AML-193 (cell line): ENCODE results near the gene PRR33.

Experiments used
- DNase-seq, 2 experiments: peaks; one replicate each; lab custom pipeline; 2025; lab: John Stamatoyannopoulos, UW

Gene PRR33

GRCh38 chr11:1916132-1916985, 24.7 kb upstream of the PRR33 start:
- no peak for DNase-seq

DNA sequence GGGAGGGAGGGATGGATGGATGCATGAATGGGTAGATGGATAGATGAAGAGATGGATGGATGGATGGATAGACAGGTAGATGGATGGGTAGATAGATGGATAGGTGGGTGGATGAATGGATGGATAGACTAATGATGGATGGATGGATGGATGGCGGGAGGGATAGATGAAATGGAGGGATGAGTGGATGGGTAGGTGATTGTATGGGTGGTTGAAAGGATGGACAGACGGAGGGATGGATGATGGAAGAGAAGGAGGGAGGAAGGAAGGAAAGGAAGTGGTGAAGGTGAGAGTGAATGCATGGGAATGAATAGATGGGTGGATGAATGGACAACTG, 24.1 kb upstream of the PRR33 start:
- DNase-seq, result no peak

DNA sequence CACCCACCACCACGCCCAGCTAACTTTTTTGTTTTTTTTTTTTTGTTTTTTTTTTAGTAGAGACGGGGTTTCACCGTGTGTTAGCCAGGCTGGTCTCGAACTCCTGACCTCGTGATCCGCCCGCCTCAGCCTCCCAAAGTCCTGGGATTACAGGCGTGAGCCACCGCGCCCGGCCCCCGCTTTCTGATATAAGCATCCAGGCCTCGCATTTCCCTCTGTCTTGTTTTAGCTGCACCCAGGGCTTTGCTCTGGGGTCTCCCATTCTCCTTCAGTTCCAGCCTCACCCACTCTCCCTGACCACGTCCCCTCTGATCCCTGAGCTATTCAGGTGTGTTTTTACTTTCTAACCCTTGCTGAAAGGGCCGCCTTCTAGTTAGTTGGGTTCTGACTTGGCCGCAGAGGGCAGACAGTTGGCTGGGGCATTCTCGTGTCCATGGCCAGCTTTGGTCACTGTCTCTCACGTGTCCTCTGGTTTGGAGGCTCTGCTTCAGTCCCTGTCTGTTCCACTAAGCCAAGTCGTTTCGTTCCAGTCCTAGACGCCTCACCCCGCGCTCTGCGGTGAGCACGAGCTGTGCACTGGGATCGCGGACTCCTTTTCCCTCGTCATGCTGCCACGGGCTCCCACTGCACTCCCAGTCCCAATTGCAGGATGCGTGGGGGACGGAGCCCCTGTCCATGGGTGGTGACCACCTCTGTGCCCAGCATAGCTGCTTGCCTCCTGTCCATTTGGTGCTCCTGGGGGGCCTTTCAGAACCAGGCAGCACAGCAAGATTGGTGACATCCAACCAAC, 21.8 kb upstream of the PRR33 start:
- no peak for DNase-seq

DNA sequence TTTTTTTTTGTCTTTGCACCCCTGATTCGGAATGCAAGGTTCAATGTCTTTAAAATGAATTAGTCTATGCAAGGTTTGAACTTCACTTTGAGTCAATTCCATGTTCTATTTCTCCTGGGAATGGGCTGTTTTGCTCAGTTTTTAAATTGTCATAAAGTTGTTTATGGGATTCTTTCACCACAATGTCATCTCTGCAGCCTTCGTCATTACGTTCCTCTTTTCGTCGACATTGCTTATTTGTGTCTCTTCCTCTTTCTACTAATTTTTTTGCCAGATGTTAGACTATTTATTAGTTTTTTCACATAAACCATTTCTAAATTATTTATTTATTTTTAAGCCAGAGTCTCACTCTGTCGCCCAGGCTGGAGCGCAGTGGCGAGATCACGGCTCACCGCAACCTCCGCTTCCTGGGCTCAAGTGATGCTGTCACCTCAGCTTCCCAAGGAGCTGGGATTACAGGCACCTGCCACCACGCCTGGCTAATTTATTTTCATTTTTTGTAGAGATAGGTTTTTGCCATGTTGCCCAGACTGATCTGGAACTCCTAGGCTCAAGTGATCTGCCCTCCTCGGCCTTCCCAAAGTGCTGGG, 20.7 kb upstream of the PRR33 start:
- peak; percentile 15 to 20 for DNase-seq

- DNase-seq, result no peak
These were observed 17.8 kb upstream of the PRR33 start for GRCh38 chr11:1909524-1909923.

DNA sequence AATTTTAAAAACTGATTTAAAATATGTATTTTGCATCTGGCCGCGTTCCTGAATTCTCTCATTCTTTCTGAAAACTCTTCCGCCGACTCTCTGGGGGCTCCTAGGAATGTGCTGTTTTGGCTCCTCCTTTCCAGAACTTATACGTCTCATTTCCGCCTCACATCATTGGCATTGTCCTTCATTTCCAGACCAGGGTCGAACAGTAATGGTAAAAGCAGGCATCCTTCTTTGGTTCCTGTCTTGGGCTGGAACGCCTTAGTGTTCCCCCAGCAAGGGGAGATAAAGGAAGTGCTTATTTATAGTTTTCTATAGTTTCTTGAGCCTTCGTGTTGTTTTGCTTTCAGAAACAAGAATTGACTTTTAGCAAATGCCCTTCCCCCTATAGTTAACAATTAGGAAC, 16.9 kb upstream of the PRR33 start:
- DNase-seq, result no peak

- no peak for DNase-seq
These were observed 15.1 kb upstream of the PRR33 start for GRCh38 chr11:1906611-1907423.

DNA sequence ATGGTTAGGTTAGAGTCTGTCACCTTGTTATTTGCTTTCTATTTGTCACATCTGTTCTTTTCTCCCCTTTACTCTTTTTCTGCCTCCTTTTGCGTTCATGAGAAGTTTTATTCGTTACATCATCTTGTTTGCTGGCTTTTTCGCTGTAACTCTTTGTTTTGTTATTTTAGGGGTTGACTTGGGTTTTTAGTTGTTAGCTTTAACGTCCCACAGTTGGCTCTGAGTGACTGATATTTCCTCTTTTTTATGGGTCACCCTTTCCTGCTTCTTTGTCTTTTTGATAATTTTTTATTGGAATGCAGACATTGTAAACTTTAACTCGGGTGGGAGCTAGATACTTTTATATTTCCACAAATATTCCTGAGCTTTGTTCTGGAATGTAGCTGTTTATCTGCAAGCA, 14.5 kb upstream of the PRR33 start:
- no peak for DNase-seq

DNA sequence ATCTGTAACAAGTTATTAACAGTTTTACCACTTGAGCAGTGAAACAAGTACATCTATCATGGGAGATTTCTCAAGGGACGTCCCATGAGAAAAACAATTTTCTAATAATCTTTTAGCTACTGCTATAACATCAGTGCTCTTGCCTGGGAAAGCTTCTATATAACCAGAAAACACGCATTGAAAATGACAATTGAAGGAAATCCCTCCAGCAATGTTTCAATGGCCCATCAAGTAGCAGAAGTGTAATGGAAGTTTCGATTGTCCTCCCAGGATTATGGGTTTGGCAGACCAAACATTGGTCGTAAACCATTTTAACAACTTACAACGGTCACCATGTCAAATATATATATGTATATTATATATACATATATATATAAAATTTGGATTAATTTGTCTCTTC, 8.0 kb upstream of the PRR33 start:
- no peak for DNase-seq

DNA sequence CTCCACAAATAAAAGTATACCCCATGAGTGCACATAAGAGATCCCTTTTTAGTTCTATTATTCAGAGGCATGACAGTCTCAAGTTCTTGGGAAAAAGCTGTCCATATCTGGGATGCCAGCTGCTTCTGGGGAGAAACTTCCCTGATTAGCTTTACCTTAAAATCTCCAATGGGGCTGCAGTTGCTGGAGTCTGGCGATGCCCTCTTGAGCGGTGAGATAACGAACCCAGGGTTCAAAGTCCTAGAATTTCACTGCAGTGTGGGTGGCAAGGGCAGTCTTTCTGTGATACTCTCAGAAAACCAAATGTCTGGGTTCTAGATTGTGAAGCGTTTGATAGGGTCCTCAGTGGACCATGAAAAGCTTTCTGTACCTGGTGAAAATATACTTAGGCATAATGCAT, 7.4 kb upstream of the PRR33 start:
- no peak for DNase-seq

GRCh38 chr11:1896923-1897322, 5.2 kb upstream of the PRR33 start:
- DNase-seq, result no peak

- no peak for DNase-seq
These were observed 4.8 kb upstream of the PRR33 start for GRCh38 chr11:1896468-1896867.

- DNase-seq, result no peak
These were observed 3.1 kb upstream of the PRR33 start for GRCh38 chr11:1894759-1895158.

DNA sequence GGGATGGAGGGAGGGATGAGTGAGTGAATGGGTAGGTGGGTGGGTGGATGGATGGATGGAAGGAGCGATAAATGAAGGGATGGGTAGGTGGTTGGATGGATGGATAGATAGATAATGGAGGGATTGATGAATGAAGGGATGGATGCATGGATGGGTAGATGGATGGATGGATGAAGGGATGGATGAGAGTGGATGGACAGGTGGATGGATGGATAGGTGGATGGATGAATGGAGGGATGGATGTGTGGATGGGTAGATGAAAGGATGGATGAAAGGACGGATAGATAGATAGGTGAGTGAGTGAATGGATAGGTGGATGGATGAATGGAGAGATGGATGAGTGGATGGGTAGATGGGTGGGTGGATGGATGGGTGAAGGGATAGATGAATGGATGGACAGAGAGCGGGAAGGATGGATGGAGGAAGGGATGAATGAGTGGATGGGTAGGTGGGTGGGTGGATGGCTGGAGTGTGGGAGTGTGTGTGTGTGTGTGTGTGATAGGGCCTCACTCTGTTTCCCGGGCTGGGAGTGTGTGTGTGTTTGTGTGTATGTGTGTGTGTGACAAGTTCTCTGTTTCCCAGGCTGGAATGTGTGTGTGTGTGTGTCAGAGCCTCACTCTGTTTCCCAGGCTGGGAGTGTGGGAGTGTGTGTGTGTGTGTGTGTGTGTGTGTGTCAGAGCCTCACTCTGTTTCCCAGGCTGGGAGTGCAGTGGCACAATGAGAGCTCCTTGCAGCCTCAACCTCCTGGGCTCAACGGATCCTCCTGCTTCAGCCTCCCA, 2.1 kb upstream of the PRR33 start:
- DNase-seq, result no peak

- DNase-seq, result no peak
These were observed 863 bp upstream of the PRR33 start for GRCh38 chr11:1892558-1892957.

- no peak for DNase-seq
These were observed 421 bp upstream of the PRR33 start for GRCh38 chr11:1892116-1892515.

DNA sequence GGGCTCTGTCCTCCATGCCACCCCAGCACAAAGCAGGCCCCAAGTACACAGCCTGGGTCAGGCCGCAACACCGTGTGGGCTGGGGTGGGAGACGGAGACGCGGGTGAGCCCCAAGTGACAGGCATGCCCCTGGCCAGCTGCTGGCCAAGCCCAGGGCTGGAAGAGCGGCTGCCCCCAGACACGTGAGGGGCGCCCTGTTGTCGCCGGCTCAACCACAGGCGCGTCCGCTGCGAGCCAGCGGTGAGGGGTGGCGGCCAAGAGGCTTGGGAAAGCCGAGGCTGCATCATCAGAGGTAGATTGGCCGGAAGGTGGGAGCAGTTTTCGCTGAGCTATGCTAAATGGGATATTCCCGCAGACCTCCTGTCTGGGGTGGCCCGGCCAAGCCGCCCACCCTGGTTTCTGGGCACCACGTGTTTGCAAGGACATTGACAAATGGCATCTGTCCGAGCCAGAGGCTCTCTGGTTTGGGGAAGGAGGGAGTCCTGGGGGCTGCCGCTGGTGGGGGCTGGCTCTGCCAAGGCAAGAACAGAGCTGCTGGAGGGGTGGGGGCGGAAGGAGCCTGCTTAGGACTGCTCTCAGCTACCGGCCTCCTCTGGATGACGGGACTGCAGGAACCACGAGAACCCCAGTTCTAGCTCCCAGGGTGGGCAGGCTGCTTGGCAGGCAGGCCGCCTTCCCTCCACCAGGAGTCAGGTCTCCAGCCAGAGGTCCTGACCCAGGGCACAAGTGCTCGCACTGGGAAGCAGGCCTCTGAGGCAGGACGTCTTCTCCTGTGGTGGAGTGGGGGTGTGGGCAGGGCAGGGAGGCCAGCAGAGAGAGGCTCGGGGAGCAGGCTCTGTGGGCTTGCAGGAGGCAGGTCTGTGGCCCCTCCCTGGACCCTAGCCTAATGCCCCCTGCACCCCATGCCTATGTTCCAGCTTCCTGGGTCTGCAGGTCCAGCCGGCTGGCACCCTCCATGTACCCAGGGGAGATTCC, 552 bp downstream of the PRR33 start:
- DNase-seq, result peak in 1 of 2 experiments; percentile 27

DNA sequence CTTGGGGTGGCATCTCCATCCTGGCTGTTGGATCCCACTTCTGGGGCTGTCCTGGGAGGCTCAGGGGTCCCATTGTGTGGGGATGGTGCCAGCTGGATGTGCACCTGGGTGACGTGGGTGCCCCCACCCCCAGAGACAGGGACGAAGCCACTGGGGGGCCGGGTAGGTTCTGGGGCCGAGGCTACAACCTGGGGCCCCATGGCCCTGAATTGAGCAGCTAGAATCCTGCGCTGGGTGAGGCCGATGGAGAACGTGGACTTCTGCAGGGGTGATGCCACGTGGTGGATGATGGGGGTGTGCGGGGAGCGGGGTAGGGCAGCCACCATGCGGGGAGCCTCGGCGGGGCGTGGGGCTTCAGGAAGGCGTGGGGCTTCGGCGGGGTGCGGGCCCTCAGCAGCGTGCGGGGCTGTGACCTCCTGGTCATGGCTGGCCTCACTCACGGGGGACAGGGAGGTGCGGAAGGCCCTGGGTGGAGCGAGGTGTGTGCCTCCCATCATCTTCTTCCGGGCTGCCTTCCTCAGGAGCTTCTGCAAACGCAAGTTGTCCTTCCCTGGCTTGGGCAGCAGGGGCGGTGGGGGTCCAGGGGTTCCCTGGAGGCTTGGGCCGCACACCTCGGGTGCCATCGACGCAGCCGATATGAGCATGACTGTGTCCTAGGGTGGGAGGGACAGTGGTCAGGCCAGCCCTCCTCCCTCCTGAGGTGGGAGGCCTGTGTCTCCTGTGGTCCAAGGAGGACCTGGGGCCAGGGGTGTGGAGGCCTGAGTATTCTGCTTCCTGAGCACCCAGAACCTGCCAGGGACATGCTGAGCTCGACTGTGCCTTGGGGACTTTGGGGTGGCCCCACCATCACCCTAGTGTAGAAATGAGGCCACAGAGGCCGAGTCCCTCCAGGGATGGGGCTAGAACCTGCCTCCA, 1.5 kb downstream of the PRR33 start:
- DNase-seq, result peak; percentile 19 to 22
